NCI-H2196 treated with DMSO at 0.1 percent for 48 hours (cell line): ENCODE data around the gene PRKAB2.
"Not testable (repeated sequence)": the region's sequence is repeated elsewhere in the genome, so short reads cannot be mapped to it uniquely, and the experiment has no call there.

Experiments used
- DNase-seq: peaks from one replicate; lab custom pipeline; 2025; ENCODE audit not compliant: unreplicated experiment; lab: John Stamatoyannopoulos, UW

Gene PRKAB2

DNA sequence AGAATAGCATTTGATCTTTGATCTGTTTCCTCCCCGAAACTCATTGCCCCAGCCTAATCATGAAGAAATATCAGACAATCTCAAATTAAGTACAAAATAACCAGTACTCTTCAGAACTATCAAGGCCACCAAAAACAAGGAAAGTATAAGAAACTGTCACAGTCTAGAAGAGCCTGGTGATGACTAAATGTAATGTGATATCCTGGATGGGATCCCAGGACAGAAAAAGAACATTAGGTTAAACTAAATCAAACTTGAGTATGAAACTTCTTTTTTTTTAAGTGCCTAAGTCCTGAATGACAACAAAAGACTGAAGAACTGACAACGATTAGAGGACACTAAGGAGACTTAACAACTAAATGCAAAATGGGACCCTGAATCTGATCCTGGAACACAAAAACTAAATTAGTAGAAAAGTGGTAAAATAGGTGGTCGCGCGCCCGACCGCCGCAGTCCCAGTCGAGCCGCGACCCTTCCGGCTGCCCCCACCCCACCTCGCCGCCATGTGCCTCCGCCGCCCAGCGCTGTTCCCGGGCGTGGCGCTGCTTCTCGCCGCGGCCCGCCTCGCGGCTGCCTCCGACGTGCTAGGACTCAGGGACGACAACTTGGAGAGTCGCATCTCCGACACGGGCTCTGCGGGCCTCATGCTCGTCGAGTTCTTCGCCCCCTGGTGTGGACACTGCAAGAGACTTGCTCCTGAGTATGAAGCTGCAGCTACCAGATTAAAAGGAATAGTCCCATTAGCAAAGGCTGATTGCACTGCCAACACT, 5.5 kb upstream of the PRKAB2 start:
- DNase-seq = no peak

DNA sequence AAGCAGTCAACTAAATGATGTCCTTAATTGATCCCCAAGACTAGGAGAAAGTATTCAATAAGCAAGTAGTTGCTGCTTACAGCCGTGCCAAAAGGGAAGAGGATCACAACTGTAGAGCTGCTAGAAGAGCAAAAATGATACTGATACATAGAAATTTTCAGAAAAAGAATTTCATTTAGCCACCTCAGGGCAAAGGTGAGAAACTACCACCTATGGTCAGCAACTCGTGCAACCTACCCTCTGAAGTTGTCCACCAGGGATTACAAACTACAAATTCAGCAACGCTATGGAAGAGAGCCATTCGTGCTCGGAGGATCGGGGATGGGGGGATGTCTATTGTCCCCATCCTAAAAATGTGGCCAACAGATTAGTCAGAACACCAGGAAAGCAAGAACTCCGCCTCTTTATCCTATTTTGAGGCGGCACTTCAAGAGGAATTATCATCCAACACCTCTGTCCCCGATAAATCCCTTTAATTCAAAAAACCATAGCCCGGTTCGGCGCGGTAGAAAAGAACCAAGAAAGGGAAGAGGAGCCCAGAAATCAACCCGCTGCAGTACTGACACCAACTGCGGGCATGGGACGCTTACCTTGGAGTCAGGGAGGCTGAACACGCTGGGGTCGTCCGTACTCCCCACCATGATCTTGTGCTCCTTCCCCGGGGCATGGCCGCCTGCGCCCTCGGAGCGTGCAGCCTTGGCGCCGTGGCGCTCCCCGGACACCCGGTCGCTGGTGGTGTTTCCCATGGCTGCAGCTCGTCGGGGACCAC, 687 bp downstream of the PRKAB2 start:
- DNase-seq = no peak

DNA sequence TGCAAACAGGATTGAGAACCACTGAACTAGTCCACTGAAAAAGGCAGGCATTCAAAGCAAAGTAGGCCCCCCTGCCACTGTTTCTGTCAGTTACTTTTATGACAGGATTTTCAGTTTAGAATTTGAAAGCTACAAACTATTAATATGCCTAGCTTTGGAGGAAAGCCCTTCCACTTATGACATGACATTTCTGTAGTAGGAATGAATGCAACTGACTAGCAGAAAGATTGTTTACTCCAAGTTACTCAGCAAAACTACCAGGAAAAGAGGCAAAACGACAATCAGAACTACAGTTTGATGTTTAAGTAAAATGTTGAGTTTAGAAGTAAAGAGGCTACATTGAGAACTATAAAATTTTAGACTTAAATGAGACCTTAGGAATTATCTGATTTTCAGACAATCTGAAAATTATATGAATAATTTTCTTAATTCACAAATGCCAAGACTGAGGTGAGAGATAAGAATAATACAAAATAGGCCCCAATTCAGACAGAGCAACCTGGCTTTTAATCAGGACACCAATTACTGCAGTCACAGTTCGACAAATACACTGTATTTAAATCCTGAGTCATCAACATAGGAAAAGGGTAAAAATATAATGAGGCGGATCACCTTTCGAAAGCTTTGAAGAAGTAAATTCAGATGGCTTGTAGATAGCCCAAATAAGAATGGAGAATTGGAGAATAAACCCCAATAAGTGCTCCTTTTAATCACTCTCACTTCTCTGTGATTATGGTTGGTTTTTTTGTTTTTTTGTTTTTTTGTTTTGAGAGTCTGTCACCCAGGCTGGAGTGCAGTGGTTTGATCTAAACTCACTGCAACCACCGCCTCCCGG, 2.2 kb downstream of the PRKAB2 start:
- DNase-seq = no peak

DNA sequence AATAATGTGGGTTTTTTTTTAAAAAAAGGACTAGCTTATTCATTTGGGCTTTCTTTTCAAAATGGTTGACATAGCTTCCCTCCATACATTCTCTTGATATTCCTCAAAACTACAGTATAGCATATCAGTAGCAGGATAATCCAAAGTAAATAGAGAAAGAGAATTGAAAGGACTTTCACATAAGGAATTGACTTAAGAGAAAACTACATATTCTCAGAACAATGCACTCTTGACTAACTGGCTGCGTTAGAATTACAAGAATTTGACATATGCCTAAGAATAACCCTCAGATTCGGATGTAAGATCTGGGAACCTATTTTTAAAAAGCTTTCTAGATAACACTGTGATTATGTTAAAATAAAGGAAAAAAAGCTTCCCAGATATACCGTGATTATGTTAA, 3.1 kb downstream of the PRKAB2 start:
- no peak for DNase-seq

DNA sequence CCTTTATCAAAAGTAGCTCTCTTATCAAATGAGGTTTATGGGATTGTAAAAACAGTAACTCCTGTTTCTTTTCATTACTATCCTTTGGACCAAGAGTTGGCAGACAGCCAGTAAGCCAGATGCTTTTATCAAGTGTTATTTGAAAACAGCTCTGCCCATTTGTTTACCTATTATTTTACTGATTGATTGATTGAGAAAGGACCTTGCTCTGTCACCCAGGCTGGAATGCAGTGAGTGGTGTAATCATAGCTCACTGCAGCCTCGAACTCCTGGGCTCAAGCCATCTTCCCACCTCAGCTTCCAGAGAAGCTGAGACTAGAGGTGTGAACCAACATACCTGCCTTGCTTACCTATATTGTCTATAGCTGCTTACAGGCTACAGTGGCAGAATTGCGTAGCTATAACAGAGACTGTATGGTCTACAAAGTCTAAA, 3.6 kb downstream of the PRKAB2 start:
- DNase-seq = no peak

DNA sequence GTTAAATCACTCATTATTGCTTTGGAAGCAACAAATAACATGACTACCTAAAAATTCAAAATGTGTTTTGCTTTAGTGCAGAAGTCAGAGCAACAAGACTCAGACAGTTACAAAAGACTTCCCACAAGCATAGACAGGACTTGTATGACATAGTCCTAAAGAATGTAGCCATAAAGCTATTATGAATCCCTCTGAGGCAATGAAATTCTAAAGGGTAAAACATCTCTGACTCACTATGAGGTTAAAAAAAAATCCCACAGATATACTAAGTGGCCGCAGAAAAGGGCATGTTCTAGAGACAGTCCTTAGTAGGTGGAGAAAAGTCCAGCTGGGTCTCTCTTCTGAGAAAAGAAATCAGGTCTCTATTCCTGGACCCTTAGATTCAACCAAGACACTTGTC, 4.9 kb downstream of the PRKAB2 start:
- no peak for DNase-seq

DNA sequence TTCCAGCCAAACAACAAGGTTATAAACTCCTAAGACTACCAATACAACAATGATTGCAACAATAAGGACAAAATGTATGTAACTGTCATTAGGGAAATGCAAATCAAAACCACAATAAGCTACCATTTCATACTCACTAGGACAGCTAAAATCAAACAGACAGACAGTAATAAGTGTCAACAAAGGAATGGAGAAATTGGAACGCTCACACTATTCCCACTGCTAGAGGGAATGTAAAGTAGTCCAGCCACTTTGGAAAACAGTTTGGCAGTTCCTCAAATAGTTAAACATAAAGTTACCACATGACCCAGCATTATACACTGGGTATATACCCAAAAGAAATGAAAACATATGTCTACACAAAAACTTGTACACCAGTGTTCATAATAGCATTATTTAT, 9.3 kb downstream of the PRKAB2 start:
- no peak for DNase-seq

DNA sequence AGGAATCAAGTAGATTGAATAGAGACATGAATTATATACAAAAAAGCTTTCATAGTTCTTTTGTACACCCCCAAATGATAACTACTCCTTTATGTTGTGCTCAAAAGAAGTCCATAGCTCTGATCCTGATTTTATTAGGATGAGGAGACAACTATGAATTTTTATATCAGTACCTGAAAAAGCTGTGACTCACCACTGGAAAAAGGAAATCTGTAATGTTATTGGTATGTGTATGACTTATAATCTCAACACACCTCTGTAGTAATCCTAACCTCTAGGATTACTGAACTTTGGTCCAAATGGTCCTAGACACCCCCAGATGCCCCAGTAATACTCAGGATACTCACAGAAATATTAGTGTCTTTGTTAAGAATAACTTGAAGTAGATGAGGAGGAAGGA, 10.2 kb downstream of the PRKAB2 start:
- DNase-seq = no peak

DNA sequence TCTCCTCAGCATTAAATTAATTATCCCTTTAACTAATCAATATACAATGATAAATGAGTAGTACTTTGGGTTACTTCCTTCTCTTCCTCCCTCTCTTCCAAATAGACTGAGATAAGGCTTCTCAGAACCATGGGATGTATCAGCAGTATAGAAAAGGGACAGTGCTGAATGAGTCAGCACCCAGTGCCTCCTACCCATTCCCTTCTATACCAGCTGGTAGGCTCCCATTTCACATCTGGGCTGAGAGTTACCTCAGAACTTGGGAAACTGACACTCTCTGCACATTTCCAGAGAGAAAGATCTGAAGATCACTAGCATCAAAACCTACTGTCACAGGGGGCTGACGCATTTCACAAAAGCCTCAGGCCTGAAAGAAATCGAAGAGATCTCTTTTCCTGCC, 15.2 kb downstream of the PRKAB2 start:
- DNase-seq = not testable (repeated sequence)

DNA sequence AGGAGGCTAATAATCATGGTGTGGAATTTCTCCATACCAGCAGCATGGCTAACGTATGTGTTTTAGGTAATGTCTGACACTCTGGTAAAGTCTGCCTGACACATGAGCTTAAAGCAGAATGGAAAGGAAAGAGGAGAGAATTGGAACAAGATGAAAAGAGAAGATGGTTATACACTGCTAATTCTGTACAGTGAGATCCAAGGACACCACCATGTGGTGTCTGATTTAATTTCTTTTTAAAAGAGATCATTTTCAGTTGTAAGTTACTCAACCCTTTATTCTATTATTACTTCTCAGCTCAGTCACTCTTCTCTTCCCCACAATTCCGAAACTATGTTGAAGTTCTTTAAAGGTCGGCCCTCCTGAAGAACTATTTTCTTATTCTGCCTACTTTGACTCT, 15.6 kb downstream of the PRKAB2 start:
- DNase-seq = no peak

DNA sequence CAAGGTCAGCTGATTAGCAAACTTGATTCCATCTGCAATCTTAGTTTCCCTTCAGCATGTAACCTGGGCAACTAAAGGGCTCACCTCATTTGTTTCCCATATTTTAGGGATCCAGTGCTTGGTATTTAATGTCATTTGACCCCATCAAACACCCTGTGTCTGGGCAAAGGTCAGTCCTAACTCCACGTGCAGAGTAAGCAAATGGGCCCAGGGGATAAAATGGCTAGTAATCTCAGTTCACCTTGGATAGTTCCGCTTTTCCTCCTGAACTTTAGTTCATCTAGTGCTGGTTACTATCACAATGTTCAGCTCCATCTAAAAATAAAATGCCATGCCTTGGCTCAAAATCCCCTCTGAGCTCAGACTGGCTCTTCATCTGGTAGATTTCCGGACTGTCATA, 19.5 kb downstream of the PRKAB2 start:
- no peak for DNase-seq

DNA sequence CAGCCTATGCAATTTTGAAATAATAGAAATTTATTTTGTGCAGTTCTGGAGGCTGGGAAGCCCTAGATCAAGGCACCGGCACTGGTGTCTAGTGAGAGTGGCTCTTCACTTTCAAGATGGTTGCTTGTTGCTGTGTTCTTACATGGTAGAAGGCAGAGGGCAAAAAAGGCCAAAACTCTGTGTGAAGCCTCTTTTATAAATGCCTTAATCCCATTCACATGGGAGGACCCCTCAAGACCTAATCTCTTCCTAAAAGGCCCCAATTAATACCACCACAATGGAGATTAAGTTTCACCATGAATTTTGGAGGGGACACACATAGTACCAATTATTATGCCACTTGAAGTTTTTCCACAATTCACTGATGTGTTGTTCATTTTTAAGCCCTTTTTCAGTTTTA, 21.0 kb downstream of the PRKAB2 start:
- DNase-seq = no peak

DNA sequence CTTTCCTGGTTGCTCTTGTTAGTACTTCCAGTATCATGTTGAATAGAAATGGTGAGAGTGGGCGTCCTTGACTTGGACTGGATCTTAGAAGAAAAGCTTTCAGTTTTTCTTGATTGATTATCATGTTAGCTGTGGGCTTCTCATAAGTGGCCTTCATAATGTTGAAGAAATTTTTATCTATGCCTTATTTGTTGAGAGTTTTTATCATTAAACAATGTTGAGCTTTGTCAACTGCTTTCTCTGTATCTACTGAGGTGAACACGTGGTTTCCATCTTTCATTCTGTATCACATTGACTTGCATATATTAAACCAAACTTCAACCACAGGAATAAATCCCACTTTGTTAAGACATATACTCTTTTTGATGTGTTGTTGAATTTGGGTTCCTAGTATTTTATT, 29.4 kb downstream of the PRKAB2 start:
- no peak for DNase-seq

DNA sequence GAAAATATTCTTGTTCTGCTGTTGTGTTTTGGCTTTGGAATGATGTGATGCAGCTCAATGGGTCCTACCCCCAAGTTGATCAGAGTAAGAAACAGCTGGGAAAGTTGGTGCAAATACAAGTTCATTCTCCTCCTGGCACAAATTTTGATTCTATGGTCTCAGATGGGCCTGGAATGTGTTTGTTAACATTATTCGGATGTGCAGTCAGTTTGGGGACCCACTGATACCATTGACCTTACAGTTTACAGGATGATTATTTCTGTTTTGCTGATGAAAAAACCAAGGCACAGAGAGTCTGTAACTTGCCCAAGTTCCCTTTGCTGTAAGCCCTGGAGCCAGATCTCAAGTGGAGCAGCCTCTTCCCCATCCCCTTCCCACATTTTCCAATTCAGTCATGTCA, 41.5 kb downstream of the PRKAB2 start:
- DNase-seq = not testable (repeated sequence)

DNA sequence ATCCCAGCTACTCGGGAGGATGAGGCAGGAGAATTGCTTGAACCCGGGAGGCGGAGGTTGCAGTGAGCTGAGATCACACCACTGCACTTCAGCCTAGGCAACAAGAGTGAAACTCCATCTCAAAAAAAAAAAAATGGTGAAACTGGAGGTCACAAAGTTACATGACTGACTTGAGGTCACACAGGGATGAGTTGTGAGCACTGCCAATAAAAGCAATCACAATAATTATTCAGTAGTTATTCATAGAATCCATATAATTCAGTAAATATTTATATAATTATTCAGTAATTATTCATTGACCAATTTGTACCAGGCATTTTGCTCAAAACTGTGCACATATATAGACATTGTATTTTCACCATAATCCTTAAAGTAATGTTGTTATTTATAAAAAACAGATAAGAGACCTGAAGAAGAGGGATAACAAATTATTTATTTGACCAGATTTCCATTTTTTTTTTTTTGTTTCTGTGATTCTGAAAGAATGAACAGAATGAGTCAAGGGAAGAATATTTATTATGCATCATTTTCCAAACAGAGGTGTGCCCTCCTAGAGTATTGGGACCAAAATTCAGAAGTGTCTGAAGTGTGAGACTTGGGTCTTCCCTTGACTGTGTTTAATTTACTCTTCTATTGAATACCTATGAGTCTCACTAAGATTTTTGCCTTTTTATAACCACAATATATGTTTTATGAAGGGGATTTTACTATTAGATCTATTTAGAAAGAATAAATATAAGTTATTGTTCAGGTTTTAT, 43.0 kb downstream of the PRKAB2 start:
- DNase-seq = no peak

DNA sequence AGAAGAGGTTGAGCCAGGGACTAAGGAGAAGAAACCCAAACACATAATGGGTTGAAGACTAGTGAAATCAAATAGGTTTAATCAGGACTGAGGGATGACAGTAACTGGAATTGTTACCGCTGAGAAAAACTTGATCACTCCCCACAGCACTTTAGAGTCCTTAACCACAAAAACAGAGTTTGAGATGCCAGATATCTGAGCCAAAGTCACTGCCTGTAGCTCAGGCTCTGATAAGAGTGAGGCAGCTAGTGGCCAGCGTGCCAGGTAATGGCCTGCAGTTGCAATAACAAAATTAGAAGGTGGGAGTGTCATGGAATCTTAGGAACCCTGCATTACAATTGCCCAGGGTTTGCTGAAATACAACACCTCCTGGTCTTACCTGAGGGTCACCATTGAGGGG, 48.0 kb downstream of the PRKAB2 start:
- DNase-seq = no peak

DNA sequence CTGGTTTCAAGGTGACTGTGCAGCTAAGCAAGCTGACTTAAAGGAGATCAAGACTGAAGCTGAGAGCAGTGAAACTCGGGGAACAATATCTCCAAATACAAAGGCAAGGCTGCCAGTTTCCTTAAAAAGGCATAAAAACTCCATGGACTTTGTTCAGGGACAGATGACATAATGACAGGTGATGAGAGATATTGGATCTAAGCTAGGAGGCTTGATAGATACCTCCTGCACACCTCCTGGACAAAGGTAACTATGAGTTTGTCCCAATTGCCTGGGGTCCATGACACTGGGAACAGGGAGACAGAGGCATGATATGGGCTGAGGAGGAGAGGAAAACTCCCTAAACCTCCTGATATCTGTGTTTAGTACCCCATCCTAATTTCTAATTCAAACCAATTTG, 55.2 kb downstream of the PRKAB2 start:
- DNase-seq = no peak

DNA sequence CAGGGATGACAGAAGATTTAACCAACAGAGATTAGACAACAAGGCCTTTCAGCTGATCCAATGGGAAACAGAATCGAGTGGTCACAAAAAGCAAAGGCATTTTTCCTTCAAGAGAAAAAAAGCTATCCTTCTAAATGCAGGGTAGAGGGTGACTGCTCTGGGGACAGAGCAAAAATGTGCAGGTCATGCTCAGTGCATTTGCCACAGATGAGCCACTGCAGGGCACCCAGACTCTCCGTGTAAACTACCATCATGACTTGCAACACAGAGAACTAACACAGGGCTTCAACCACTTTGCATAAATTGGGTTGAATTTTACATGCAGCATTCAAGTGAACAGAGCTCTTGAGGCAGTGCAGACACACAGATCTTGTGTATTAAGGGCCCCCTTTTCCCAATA, 56.8 kb downstream of the PRKAB2 start:
- no peak for DNase-seq

DNA sequence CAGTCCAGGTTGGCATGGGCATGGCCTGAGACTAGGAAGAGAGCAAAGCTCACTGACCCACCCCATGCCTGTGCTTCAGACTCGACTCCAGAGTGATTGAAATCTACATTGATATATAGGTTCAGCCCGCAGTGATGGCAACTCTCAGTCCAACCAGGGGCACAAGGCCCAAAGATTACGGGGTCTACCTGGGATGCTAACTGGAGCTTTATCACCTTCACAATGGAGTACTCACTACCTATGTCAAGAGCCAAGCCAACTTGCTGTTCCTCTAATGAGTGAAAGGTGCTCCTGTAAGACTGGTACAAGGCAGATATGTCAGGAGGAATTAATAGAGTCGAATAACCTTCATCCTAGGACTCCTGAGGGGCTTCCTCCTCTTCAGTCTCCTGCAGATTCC, 57.2 kb downstream of the PRKAB2 start:
- not testable (repeated sequence) for DNase-seq

DNA sequence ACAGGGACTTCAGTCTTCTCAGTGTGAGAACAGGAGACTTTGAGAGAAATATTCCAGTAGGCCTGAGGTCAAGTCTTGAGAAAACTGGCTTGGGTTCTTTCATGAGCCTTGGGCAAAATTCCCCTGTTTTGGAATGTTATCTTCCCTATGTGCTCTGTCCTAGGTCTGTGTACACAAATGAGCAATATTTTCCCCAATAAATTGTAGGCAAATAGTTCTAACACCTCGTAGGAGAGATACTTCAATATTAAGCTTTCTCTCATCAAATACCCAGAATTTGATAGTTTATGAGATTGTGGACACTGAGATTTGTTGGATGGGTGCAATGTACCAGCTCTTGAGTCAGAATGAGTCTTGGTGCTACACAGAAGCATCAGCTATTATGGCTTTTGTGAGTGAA, 57.9 kb downstream of the PRKAB2 start:
- DNase-seq = not testable (repeated sequence)
